Adrenal gland (tissue), 12 donors: ENCODE data around the gene NIF3L1. TPM values are rescaled to one million over a fixed set of nuclear protein-coding genes. Genes with fewer than 3 reads are reported as not detected.
"Not testable (repeated sequence)": the region's sequence is repeated elsewhere in the genome, so short reads cannot be mapped to it uniquely, and the experiment has no call there.

Experiments
- DNase-seq, 7 donors: peaks; one replicate each; pipeline ENCODE4 v3.0.0-alpha.2; 2019 to 2020
- H3K27ac ChIP-seq, 5 donors: fragments of 200-600 bp; sonication (generic) in 4 of 5; 1 replicate in 3 of 5; 2 replicates in 2 of 5; pipeline versions ENCODE4 v1.5.1 to v1.8.0; 2016 to 2020; ENCODE audit warnings: mild to moderate bottlenecking in 1 of 5
- H3K27me3 ChIP-seq: fragments of 200-600 bp; 2 replicates; pipeline ENCODE4 v1.8.0; 2021
- H3K36me3 ChIP-seq, 2 donors: fragments of 200-600 bp; replicated peaks in 1 of 2; 1 replicate in 1 of 2; 2 replicates in 1 of 2; pipeline versions ENCODE4 v1.5.1 to v1.8.0; 2018 to 2022
- H3K4me1 ChIP-seq, 2 donors: fragments of 200-600 bp; replicated peaks in 1 of 2; 1 replicate in 1 of 2; 2 replicates in 1 of 2; pipeline versions ENCODE4 v1.5.1 to v1.8.0; 2018 to 2021
- H3K4me3 ChIP-seq, 4 donors: fragments of 200-600 bp; sonication (generic) in 3 of 4; one replicate each; pipeline ENCODE4 v1.5.1; 2016 to 2018
- H3K9me3 ChIP-seq, 3 donors: fragments of 200-600 bp; sonication (generic) in 1 of 3; replicated peaks in 1 of 3; 1 replicate in 2 of 3; 2 replicates in 1 of 3; pipeline versions ENCODE4 v1.5.1 to v1.8.0; 2016 to 2021
- POLR2A ChIP-seq, 2 donors: fragments of 450-650 bp; IDR thresholded peaks; one replicate each; pipeline ENCODE4 v1.6.1; 2017; ENCODE audit warnings: antibody characterized with exemption in 2 of 2, mild to moderate bottlenecking in 2 of 2, moderate library complexity in 1 of 2
- WGBS, 4 donors: extraction: QIAGEN DNeasy Blood & Tissue Kit in 2 of 4; methylation state at CpG; one replicate each; pipeline versions ENCODE4 v1.1.5 to v1.1.7; 2013 to 2017; 5-methylcytosine and 5-hydroxymethylcytosine counted together
- intact Hi-C, 2 donors: fragments of 100-400 bp; cut with DNase I; formaldehyde crosslinking; loops; one replicate each; pipeline versions ENCODE4 v1.14.1 to v1.15.0; 2022 to 2023
- polyA plus RNA-seq, 3 donors: library from polyadenylated mRNA; stranded (reverse); fragments of 200-250 nt in 2 of 3; fragments of 350-450 nt in 1 of 3; fragmentation: Illumina TruSeq in 1 of 3; extraction: RNeasy Lipid Tissue Mini Kit (QIAGEN cat#74804) in 1 of 3; gene quantifications; one replicate each; pipeline ENCODE4 v1.2.3, GENCODE V29; 2013 to 2014
- total RNA-seq, 9 donors: library from RNA; depleted of rRNA in 4 of 9; stranded (reverse); fragments of >200 nt in 4 of 9; fragments of 120-200 nt in 1 of 9; fragmentation: NEBNext Ultra II Directional in 1 of 9; extraction: Animal tissue kit (Norgen Biotek cat#: 25700) in 1 of 9; gene quantifications; one replicate each; pipeline versions ENCODE4 v1.1.0 to v1.2.4, GENCODE V29; 2013 to 2023
- TF ChIP-seq, protein P1 (sequence below), 6 experiments: fragments of 450-650 bp in 4 of 6; fragments of 200-600 bp in 2 of 6; sonication (generic) in 1 of 6; IDR thresholded peaks; 1 replicate in 5 of 6; 2 replicates in 1 of 6; pipeline versions ENCODE4 v1.5.1 to v1.8.0; 2016 to 2021; ENCODE audit warnings: antibody characterized with exemption in 6 of 6, mild to moderate bottlenecking in 2 of 6, moderate library complexity in 1 of 6
- donor health status: healthy with polysubstance abuse.
- donor health status: Bipolar disorder and iron deficiency.
- donor health status: DM: yes; HTN: yes; CAD: no.
- donor health status: DM: no; HTN: no; CAD: no.
- donor health status: DM: no; HTN: no; CAD: no.
- donor health status: DM: yes; HTN: yes; CAD: no.

NIF3L1 gene
- total and polyA plus RNA-seq, 12 donors: 10.1 to 60.1 (median 24.7) TPM

DNA sequence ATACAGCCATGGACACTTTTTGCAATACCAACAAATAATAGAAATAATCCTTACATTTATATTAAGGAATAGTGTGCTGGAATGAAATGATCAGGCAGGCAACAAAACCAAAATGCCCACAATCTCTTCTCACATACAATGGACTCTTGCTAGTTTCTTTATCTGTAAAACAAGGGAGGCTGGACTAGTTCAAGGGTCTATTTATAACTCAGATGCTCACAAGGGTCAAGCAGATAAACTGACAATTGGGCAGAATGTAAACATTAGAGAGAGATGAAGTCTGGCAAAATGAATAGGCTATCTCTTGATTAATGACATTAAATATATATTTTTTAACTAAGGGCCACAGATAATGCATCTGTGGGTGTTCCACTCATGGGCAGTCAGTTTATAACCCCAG is 11.7 kb upstream of the NIF3L1 start:
- peaks cover 0 to 4% of the 10 kb centered on the region in 2 donors for H3K4me1 ChIP-seq
- H3K4me3 ChIP-seq: no peak overlapping the region
- no peaks in the 10 kb centered on the region for H3K9me3 ChIP-seq
- peaks cover 0 to 57% of the 10 kb centered on the region in 2 donors for H3K36me3 ChIP-seq
- no peak overlapping the region for H3K27ac ChIP-seq
- no peak for DNase-seq
- intact Hi-C loops: no loop called here
- TF ChIP-seq, protein P1, sequence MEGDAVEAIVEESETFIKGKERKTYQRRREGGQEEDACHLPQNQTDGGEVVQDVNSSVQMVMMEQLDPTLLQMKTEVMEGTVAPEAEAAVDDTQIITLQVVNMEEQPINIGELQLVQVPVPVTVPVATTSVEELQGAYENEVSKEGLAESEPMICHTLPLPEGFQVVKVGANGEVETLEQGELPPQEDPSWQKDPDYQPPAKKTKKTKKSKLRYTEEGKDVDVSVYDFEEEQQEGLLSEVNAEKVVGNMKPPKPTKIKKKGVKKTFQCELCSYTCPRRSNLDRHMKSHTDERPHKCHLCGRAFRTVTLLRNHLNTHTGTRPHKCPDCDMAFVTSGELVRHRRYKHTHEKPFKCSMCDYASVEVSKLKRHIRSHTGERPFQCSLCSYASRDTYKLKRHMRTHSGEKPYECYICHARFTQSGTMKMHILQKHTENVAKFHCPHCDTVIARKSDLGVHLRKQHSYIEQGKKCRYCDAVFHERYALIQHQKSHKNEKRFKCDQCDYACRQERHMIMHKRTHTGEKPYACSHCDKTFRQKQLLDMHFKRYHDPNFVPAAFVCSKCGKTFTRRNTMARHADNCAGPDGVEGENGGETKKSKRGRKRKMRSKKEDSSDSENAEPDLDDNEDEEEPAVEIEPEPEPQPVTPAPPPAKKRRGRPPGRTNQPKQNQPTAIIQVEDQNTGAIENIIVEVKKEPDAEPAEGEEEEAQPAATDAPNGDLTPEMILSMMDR (IDR thresholded peaks at IDR 0.05): no peak
- TF ChIP-seq POLR2A (IDR thresholded peaks at IDR 0.05): no peak
- no peaks in the 10 kb centered on the region for H3K27me3 ChIP-seq

DNA sequence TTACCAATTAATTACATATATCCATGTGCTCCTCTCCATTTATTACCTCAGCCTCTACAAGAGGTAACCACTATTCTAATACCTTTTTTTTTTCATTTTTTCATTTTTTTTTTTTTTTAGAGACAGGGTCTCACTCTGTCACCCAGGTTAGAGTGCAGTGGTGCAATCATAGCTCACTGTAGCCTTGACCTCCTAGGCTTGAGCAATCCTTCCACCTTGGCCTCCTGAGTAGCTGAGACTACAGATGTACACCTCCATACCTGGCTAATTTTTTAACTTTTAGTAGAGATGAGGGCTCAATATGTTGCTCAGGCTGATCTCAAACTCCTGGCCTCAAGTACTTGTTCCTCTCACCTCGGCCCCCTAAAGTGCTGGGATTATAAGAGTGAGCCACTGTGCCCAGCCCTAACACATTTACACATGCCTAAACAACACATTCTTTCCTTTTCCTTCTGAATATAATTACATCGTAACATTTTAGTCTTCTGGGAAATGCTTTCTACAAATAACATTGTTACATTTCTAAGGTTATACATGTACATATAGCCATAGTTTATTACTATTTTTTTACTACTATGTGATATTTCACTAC is 10.8 kb upstream of the NIF3L1 start:
- H3K27me3 ChIP-seq: no peaks in the 10 kb centered on the region
- no peak overlapping the region for H3K27ac ChIP-seq
- H3K36me3 ChIP-seq: peaks cover 0 to 66% of the 10 kb centered on the region in 2 donors
- H3K9me3 ChIP-seq: no peaks in the 10 kb centered on the region
- WGBS, 4 donors: 86 to 98% (median 92%) methylated on average over 2 of the region's 2 CpGs
- intact Hi-C loops: no loop called here
- no peak for TF ChIP-seq POLR2A (IDR thresholded peaks at IDR 0.05)
- no peak overlapping the region for H3K4me3 ChIP-seq
- peaks cover 0 to under 1% of the 10 kb centered on the region in 2 donors for H3K4me1 ChIP-seq
- DNase-seq: no peak

DNA sequence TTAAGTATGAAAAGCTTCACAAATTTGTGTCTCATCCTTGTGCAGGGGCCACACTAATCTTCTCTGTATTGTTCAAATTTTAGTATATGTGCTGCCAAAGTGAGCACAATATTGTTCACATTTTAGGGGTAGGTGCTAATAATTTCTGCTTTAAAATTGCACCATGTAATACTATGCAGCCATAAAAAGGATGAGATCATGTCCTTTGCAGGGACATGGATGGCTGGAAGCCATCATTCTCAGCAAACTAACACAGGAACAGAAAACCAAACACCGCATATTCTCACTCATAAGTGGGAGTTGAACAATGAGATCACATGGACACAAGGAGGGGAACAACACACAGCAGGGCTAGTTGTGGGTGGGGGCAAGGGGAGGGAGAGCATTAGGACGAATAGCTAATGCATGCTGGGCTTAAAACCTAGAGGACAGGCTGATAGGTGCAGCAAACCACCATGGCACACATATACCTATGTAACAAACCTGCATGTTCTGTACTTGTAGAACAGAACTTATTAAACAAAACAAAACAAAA is 7.4 kb upstream of the NIF3L1 start:
- H3K27me3 ChIP-seq, DNase-seq, H3K4me1 ChIP-seq, intact Hi-C loops, H3K4me3 ChIP-seq, H3K9me3 ChIP-seq, H3K27ac ChIP-seq: not testable (repeated sequence)
- peaks cover 0 to 69% of the 10 kb centered on the region in 2 donors for H3K36me3 ChIP-seq
- 79 to 92% (median 89%) methylated on average over 2 of the region's 2 CpGs for WGBS, 4 donors

DNA sequence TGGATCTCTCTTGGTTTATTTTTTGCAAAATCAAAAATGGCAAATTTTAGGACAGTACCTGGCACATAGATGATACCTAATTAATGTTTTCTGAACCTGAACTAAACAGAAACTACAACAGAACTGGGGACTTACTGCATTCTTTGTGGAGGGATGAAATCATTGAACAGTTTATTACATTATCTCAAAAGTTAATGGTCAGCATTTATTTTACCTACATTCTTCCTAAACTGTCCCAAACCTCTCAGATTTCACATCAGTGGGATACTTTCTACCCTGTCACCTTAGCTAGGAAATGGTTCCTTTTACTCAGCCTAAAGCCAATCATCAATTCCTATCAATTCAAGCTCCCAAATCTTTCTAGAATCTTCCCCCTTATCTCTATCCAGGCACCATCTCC is 10.3 kb downstream of the NIF3L1 start:
- DNase-seq: no peak
- intact Hi-C loops: loop anchor here in 1 of 2 donors (5.0 kb wide), 1 partner anchor 263 kb away; no protein-coding TSS in a partner anchor
- TF ChIP-seq, protein P1 (IDR thresholded peaks at IDR 0.05): no peak
- no peak for TF ChIP-seq POLR2A (IDR thresholded peaks at IDR 0.05)
- H3K4me3 ChIP-seq: no peak overlapping the region
- no peaks in the 10 kb centered on the region for H3K27me3 ChIP-seq
- H3K4me1 ChIP-seq: peaks cover 0 to 5% of the 10 kb centered on the region in 2 donors
- H3K27ac ChIP-seq: no peak overlapping the region
- no peaks in the 10 kb centered on the region for H3K9me3 ChIP-seq
- peaks cover 0 to 68% of the 10 kb centered on the region in 2 donors for H3K36me3 ChIP-seq

DNA sequence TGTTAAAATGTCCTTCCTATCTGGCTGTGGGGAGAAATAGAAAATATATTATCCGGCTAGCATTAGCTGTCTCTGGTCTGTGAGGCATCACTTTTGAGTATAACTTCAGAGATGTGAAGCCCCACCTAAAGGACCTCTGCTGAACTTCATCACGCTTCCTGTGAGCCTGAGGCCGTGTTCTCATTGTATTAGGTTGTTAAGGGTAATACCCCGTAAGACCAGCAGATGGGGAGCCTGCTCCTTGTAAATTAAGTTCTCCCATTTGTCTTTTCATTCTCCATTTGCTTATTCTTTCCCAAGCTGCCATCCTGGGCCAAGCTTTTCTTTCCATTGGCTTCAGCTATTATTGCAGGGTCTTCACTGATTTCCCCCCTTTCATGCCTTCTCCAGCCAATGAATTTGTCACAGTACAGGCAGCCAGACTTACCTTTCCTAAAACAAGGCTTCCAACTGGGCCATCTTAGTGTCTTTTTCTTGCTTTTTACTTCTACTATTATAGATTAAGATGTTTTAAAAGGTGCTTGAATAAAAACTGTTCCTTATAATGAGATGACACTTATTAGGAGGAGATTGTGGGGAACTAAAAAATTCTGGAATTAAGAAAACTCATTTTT is 12.4 kb downstream of the NIF3L1 start:
- Histone ChIP-seq H3K36me3 (peaks cover 0 to 49% of the 10 kb centered on the region in 2 donors), H3K27ac (peak overlapping the region in 1 of 5 donors; percentile 10), H3K27me3 (no peaks in the 10 kb centered on the region), H3K9me3 (no peaks in the 10 kb centered on the region), H3K4me1 (peaks cover 0 to 5% of the 10 kb centered on the region in 2 donors), H3K4me3 (no peak overlapping the region)
- peak; percentile 61 to 90 (median 77) for DNase-seq
- TF ChIP-seq, protein P1 (IDR thresholded peaks at IDR 0.05): peak; percentile 58 to 90 (median 84)
- TF ChIP-seq POLR2A (IDR thresholded peaks at IDR 0.05): no peak
- 4 to 11% (median 8%) methylated on average over 4 of the region's 4 CpGs for WGBS, 4 donors
- intact Hi-C loops: loop anchor here in 1 of 2 donors (5.0 kb wide), 1 partner anchor 166 kb away; no protein-coding TSS in a partner anchor
